Bronchial epithelial cell (primary cell): Measurements from ENCODE around the gene SLX9. TPM values are rescaled to one million over a fixed set of nuclear protein-coding genes. Genes with fewer than 3 reads are reported as not detected.

Experiments
- DNase-seq: peaks from one replicate; pipeline ENCODE4 v3.0.0-alpha.2; 2010; ENCODE audit warnings: low read depth
- FAIRE-seq: peaks from 2 replicates; lab custom pipeline; 2011; peaks lifted over from hg19 to GRCh38; lab: Jason Lieb, UNC
- H3K27me3 ChIP-seq: 2 replicates; pipeline ENCODE4 v1.5.1; 2011; ENCODE audit warnings: low read length; ENCODE audit not compliant: control insufficient read depth, insufficient read depth
- H3K36me3 ChIP-seq: 2 replicates; pipeline ENCODE4 v1.5.1; 2011; ENCODE audit warnings: low read length; ENCODE audit not compliant: control insufficient read depth, insufficient read depth
- H3K4me3 ChIP-seq: 2 replicates; pipeline ENCODE4 v1.5.1; 2011; ENCODE audit warnings: mild to moderate bottlenecking, low read depth, low read length, control low read depth
- CTCF ChIP-seq: IDR thresholded peaks from 2 replicates; pipeline ENCODE4 v1.5.1; 2011; ENCODE audit warnings: mild to moderate bottlenecking, moderate library complexity, low read length, control low read depth, inconsistent platforms; ENCODE audit not compliant: insufficient read depth, severe bottlenecking
- total RNA-seq: library from RNA; depleted of rRNA; stranded (reverse); fragments of >200 nt; gene quantifications from 2 replicates; pipeline ENCODE4 v1.2.1, GENCODE V29; 2014

The SLX9 gene
- total RNA-seq, 1 donor from 2014 or later: 34.0 TPM

GRCh38 chr21:44904141-44904923, 35.5 kb upstream of the SLX9 start:
- TF ChIP-seq CTCF: no peak
- FAIRE-seq: peak; percentile 98
- no peak for DNase-seq
- peaks cover 3% of the 10 kb centered on the region for H3K27me3 ChIP-seq
- no peak overlapping the region for H3K4me3 ChIP-seq
- no peaks in the 10 kb centered on the region for H3K36me3 ChIP-seq

- FAIRE-seq (no peak), DNase-seq (no peak)
- no peak for TF ChIP-seq CTCF
- peaks cover 3% of the 10 kb centered on the region for H3K27me3 ChIP-seq
- H3K4me3 ChIP-seq: no peak overlapping the region
- H3K36me3 ChIP-seq: no peaks in the 10 kb centered on the region
Observed at GRCh38 chr21:44905016-44905727, 34.7 kb upstream of the SLX9 start.

- Histone ChIP-seq H3K4me3 (no peak overlapping the region), H3K36me3 (no peaks in the 10 kb centered on the region), H3K27me3 (peaks cover 3% of the 10 kb centered on the region)
- DNase-seq (no peak), FAIRE-seq (no peak)
- TF ChIP-seq CTCF: no peak
Observed at GRCh38 chr21:44905728-44906090, 34.1 kb upstream of the SLX9 start.

- peaks cover 3% of the 10 kb centered on the region for H3K27me3 ChIP-seq
- no peak for TF ChIP-seq CTCF
- no peak overlapping the region for H3K4me3 ChIP-seq
- FAIRE-seq: no peak
- DNase-seq: no peak
- no peaks in the 10 kb centered on the region for H3K36me3 ChIP-seq
Observed at GRCh38 chr21:44907225-44907965, 32.4 kb upstream of the SLX9 start.

GRCh38 chr21:44907966-44908895, 31.6 kb upstream of the SLX9 start:
- TF ChIP-seq CTCF: no peak
- H3K36me3 ChIP-seq: no peaks in the 10 kb centered on the region
- FAIRE-seq (no peak), DNase-seq (no peak)
- peaks cover 3% of the 10 kb centered on the region for H3K27me3 ChIP-seq
- H3K4me3 ChIP-seq: no peak overlapping the region
